H1 (cell line): ENCODE measurements around the gene HERC3. TPM values are rescaled to one million over a fixed set of nuclear protein-coding genes. Genes with fewer than 3 reads are reported as not detected.

Experiments
- CTCF ChIA-PET: fragments of 300-600 bp; sonication (Branson Sonifier 250); formaldehyde crosslinking; loops from one replicate; lab custom pipeline; 2021; ENCODE audit not compliant: partially characterized antibody; lab: Charles Lee
- POLR2A ChIA-PET: fragments of 300-600 bp; sonication (Branson Sonifier 250); formaldehyde crosslinking; loops from one replicate; lab custom pipeline; 2021; ENCODE audit warnings: inconsistent platforms; ENCODE audit not compliant: partially characterized antibody; lab: Charles Lee
- DNase-seq, 2 experiments: peaks; one replicate each; pipeline versions ENCODE4 v3.0.0 to v3.0.0-alpha.2; 2010 to 2022; ENCODE audit warnings: low spot score in 2 of 2, low read depth in 1 of 2, mixed read lengths in 1 of 2
- FAIRE-seq: peaks from 2 replicates; lab custom pipeline; 2011; peaks lifted over from hg19 to GRCh38; lab: Jason Lieb, UNC
- H2AFZ ChIP-seq: 2 replicates; pipeline ENCODE4 v1.8.1; 2012; ENCODE audit warnings: low read length, inconsistent platforms
- H2AK5ac ChIP-seq: 2 replicates; pipeline ENCODE4 v1.6.1; 2013; ENCODE audit warnings: low read depth, low read length
- H2BK120ac ChIP-seq: replicated peaks from 2 replicates; pipeline ENCODE3; 2013; ENCODE audit warnings: low read depth, low read length, inconsistent platforms
- H2BK12ac ChIP-seq: 2 replicates; pipeline ENCODE4 v1.6.1; 2013; ENCODE audit warnings: low read depth, low read length
- H2BK15ac ChIP-seq: 2 replicates; pipeline ENCODE4 v1.6.1; 2013; ENCODE audit warnings: low read length
- H2BK20ac ChIP-seq: 2 replicates; pipeline ENCODE4 v1.6.1; 2013; ENCODE audit warnings: low read length
- H2BK5ac ChIP-seq: 2 replicates; pipeline ENCODE4 v1.6.1; 2013; ENCODE audit warnings: low read depth, low read length
- H3K14ac ChIP-seq: 2 replicates; pipeline ENCODE4 v1.6.1; 2013; ENCODE audit warnings: inconsistent platforms; ENCODE audit not compliant: insufficient read length
- H3K18ac ChIP-seq: 2 replicates; pipeline ENCODE4 v1.6.1; 2013; ENCODE audit warnings: low read length; ENCODE audit errors: extremely low read depth
- H3K23ac ChIP-seq: 2 replicates; pipeline ENCODE4 v1.6.1; 2013; ENCODE audit warnings: inconsistent platforms; ENCODE audit not compliant: insufficient read length
- H3K23me2 ChIP-seq: 2 replicates; pipeline ENCODE4 v1.6.1; 2013; ENCODE audit warnings: low read depth, low read length
- H3K27ac ChIP-seq: 2 replicates; pipeline ENCODE4 v1.6.1; 2011; ENCODE audit warnings: low read depth, low read length, inconsistent platforms
- H3K27me3 ChIP-seq, 4 experiments: replicated peaks in 1 of 4; 1 replicate in 1 of 4; 2 replicates in 3 of 4; pipeline versions ENCODE4 v1.6.1 to v1.8.1; 2011 to 2013; ENCODE audit warnings: low read length in 3 of 4, mild to moderate bottlenecking in 3 of 4, inconsistent platforms in 2 of 4, mixed read lengths in 2 of 4, moderate library complexity in 1 of 4; ENCODE audit not compliant: control insufficient read depth in 3 of 4, insufficient read depth in 3 of 4; ENCODE audit errors: extremely low read depth in 1 of 4
- H3K36me3 ChIP-seq, 4 experiments: 2 replicates each; pipeline versions ENCODE4 v1.6.1 to v1.8.1; 2011 to 2013; ENCODE audit warnings: mild to moderate bottlenecking in 4 of 4, low read length in 3 of 4, moderate library complexity in 2 of 4, control low read depth in 1 of 4, inconsistent platforms in 1 of 4; ENCODE audit not compliant: insufficient read depth in 4 of 4, control insufficient read depth in 2 of 4
- H3K4ac ChIP-seq: replicated peaks from 2 replicates; pipeline ENCODE3; 2013; ENCODE audit warnings: low read length, low read depth, mixed read lengths, inconsistent platforms; ENCODE audit not compliant: insufficient read length
- H3K4me1 ChIP-seq, 4 experiments: replicated peaks in 1 of 4; 1 replicate in 1 of 4; 2 replicates in 3 of 4; pipeline versions ENCODE4 v1.6.1 to v1.8.1; 2011 to 2013; ENCODE audit warnings: low read length in 3 of 4, inconsistent platforms in 2 of 4, mixed read lengths in 1 of 4; ENCODE audit not compliant: insufficient read depth in 4 of 4, control insufficient read depth in 3 of 4
- H3K4me2 ChIP-seq, 2 experiments: 2 replicates each; pipeline versions ENCODE4 v1.6.1 to v1.8.1; 2011 to 2013; ENCODE audit warnings: low read depth in 2 of 2, low read length in 2 of 2, control low read depth in 1 of 2, inconsistent platforms in 1 of 2, mild to moderate bottlenecking in 1 of 2; ENCODE audit not compliant: insufficient read depth in 1 of 2
- H3K4me3 ChIP-seq, 4 experiments: fragments of 200-600, 300-600 bp in 1 of 4; sonication (generic), shearing (Covaris generic), sonication (Bioruptor Twin) in 1 of 4; 2 replicates each; pipeline versions ENCODE4 v1.5.1 to v1.8.1; 2011 to 2016; ENCODE audit warnings: low read length in 4 of 4, low read depth in 3 of 4, control low read depth in 2 of 4, inconsistent platforms in 2 of 4, mild to moderate bottlenecking in 2 of 4, mixed read lengths in 1 of 4, moderate library complexity in 1 of 4; ENCODE audit not compliant: insufficient read depth in 2 of 4; ENCODE audit errors: extremely low read depth in 1 of 4
- H3K56ac ChIP-seq: replicated peaks from 2 replicates; pipeline ENCODE3; 2013; ENCODE audit warnings: low read depth, mild to moderate bottlenecking, mixed read lengths, low read length, inconsistent platforms; ENCODE audit not compliant: insufficient read length
- H3K79me1 ChIP-seq: 2 replicates; pipeline ENCODE4 v1.6.1; 2013; ENCODE audit warnings: low read depth, low read length, control low read depth
- H3K79me2 ChIP-seq, 2 experiments: 2 replicates each; pipeline versions ENCODE4 v1.6.1 to v1.8.1; 2012 to 2013; ENCODE audit warnings: low read length in 2 of 2, mild to moderate bottlenecking in 2 of 2, inconsistent platforms in 1 of 2; ENCODE audit not compliant: insufficient read depth in 2 of 2, control insufficient read depth in 1 of 2
- H3K9ac ChIP-seq, 4 experiments: replicated peaks in 1 of 4; 1 replicate in 1 of 4; 2 replicates in 3 of 4; pipeline versions ENCODE4 v1.6.1 to v1.8.1; 2011 to 2013; ENCODE audit warnings: low read depth in 3 of 4, low read length in 3 of 4, control low read depth in 2 of 4, mild to moderate bottlenecking in 2 of 4, moderate library complexity in 2 of 4, inconsistent platforms in 1 of 4; ENCODE audit errors: extremely low read depth in 1 of 4
- H3K9me3 ChIP-seq, 2 experiments: 2 replicates each; pipeline versions ENCODE4 v1.6.1 to v1.8.1; 2012 to 2013; ENCODE audit warnings: mild to moderate bottlenecking in 2 of 2, moderate library complexity in 2 of 2, control low read depth in 1 of 2, inconsistent platforms in 1 of 2, low read depth in 1 of 2, low read length in 1 of 2, mixed read lengths in 1 of 2; ENCODE audit not compliant: insufficient read depth in 2 of 2
- H4K20me1 ChIP-seq, 2 experiments: replicated peaks in 1 of 2; 2 replicates each; pipeline versions ENCODE3 to v1.8.1; 2011 to 2013; ENCODE audit warnings: inconsistent platforms in 2 of 2, low read length in 2 of 2, mild to moderate bottlenecking in 1 of 2; ENCODE audit not compliant: insufficient read depth in 2 of 2, control insufficient read depth in 1 of 2
- H4K5ac ChIP-seq: 2 replicates; pipeline ENCODE4 v1.6.1; 2013; ENCODE audit warnings: low read length, low read depth, mixed read lengths, inconsistent platforms; ENCODE audit not compliant: insufficient read length
- H4K8ac ChIP-seq: 2 replicates; pipeline ENCODE4 v1.8.0; 2013; ENCODE audit warnings: mild to moderate bottlenecking, moderate library complexity, low read length, inconsistent platforms; ENCODE audit not compliant: insufficient read depth; ENCODE audit errors: extremely low read depth
- H4K91ac ChIP-seq: replicated peaks from 2 replicates; pipeline ENCODE3; 2013; ENCODE audit warnings: low read length, mixed read lengths, inconsistent platforms; ENCODE audit not compliant: insufficient read length
- BCL11A ChIP-seq, 2 experiments: IDR thresholded peaks; one replicate each; pipeline ENCODE4 v1.6.1; 2011; ENCODE audit warnings: low read depth in 2 of 2, low read length in 2 of 2, mild to moderate bottlenecking in 2 of 2
- CTBP2 ChIP-seq: IDR thresholded peaks from 2 replicates; pipeline ENCODE4 v1.7.0; 2011; ENCODE audit warnings: borderline replicate concordance, mild to moderate bottlenecking, moderate library complexity, mixed read lengths, low read length; ENCODE audit not compliant: insufficient read depth, insufficient read length
- GABPA ChIP-seq: IDR thresholded peaks from 2 replicates; pipeline ENCODE4 v1.6.1; 2011; ENCODE audit warnings: mild to moderate bottlenecking, low read length, moderate library complexity, borderline replicate concordance; ENCODE audit not compliant: insufficient read depth
- KDM5A ChIP-seq: fragments of 200-600 bp; IDR thresholded peaks from 2 replicates; pipeline ENCODE4 v1.7.1; 2012; ENCODE audit warnings: mild to moderate bottlenecking, low read length, inconsistent platforms, mixed read lengths
- SRF ChIP-seq: IDR thresholded peaks from 2 replicates; pipeline ENCODE4 v1.6.1; 2011; ENCODE audit warnings: mild to moderate bottlenecking, low read depth, low read length, moderate library complexity
- WGBS, 2 experiments: shearing (Covaris generic) in 1 of 2; methylation state at CpG; one replicate each; pipeline versions ENCODE4 v1.1.6 to v1.1.7; 2013 to 2015; ENCODE audit warnings: low lambda C conversion rate in 2 of 2, mixed read lengths in 2 of 2, inconsistent platforms in 1 of 2, low coverage in 1 of 2, missing lambda C conversion rate in 1 of 2; ENCODE audit not compliant: insufficient replicate concordance in 2 of 2, insufficient coverage in 1 of 2, insufficient read length in 1 of 2; ENCODE audit errors: extremely low coverage in 1 of 2, missing lambda C conversion rate in 1 of 2; 5-methylcytosine and 5-hydroxymethylcytosine counted together
- polyA plus RNA-seq, 7 experiments: library from polyadenylated mRNA; depleted of rRNA in 3 of 7; stranded (reverse) in 5 of 7; unstranded in 2 of 7; fragments of >200 nt in 5 of 7; fragments of 200-250 nt in 2 of 7; gene quantifications; 1 replicate in 5 of 7; 2 replicates in 1 of 7; 4 replicates in 1 of 7; pipeline versions ENCODE4 v1.2.1 to v1.2.3, GENCODE V29; 2011 to 2013; ENCODE audit warnings: missing spikeins in 2 of 7, mixed read lengths in 2 of 7
- total RNA-seq: library from RNA; stranded (reverse); fragmentation: NEBNext Ultra II Directional; extraction: Animal tissue kit (Norgen Biotek cat#: 25700); gene quantifications from 2 replicates; pipeline ENCODE4 v1.2.1, GENCODE V29; 2021

HERC3 gene
- total and polyA plus RNA-seq, 2 of the 8 experiments (the other 6 are each of a cell fraction or from before 2014, with no cell fraction given): 1.4 to 5.7 TPM

GRCh38 chr4:88693792-88694191 is 101.5 kb downstream of the HERC3 start:
- Histone ChIP-seq H2AFZ (no peak overlapping the region), H3K23me2 (peaks cover 3% of the 10 kb centered on the region; the same call in 1 of the 2 replicates), H3K14ac (no peak overlapping the region), H3K36me3 (no peaks in the 10 kb centered on the region), H3K4me2 (no peak overlapping the region), H3K23ac (no peak overlapping the region), H2BK120ac (no peak overlapping the region), H4K5ac (no peak overlapping the region), H2AK5ac (no peak overlapping the region), H3K9me3 (no peaks in the 10 kb centered on the region), H3K4ac (no peak overlapping the region), H3K18ac (no peak overlapping the region), H2BK12ac (no peak overlapping the region), H4K8ac (no peak overlapping the region), H3K4me1 (no peaks in the 10 kb centered on the region; a peak in 1 of 7 replicates), H3K9ac (no peak overlapping the region), H3K27me3 (peaks cover 0 to 4% (median 1%) of the 10 kb centered on the region in 4 experiments; a peak in 3 of 7 replicates), H3K79me2 (no peaks in the 10 kb centered on the region), H3K27ac (no peak overlapping the region), H4K20me1 (no peaks in the 10 kb centered on the region), H2BK15ac (no peak overlapping the region), H4K91ac (no peak overlapping the region), H3K4me3 (no peak overlapping the region), H3K79me1 (no peaks in the 10 kb centered on the region), H3K56ac (no peak overlapping the region), H2BK20ac (no peak overlapping the region), H2BK5ac (no peak overlapping the region)
- DNase-seq: no peak
- no peak for FAIRE-seq
- ChIA-PET CTCF (interaction anchor here (0.7 kb wide), 1 partner anchor 21 kb away, joined by 3 read pairs; no protein-coding TSS in a partner anchor), POLR2A (no interaction called here)
- WGBS, 2 experiments: 96% methylated on average over 3 of the region's 3 CpGs; no CpG with 5 or more reads in 1 of the 2 experiments
- TF ChIP-seq CTBP2 (no peak), KDM5A (no peak), GABPA (no peak), SRF (no peak), BCL11A (IDR thresholded peaks at IDR 0.05; ENCODE audit: low read depth in 2 of 2, low read length in 2 of 2) (no peak)
